GM21528 (cell line): ENCODE measurements around the gene CCNY.
"Not testable (repeated sequence)": the region's sequence is repeated elsewhere in the genome, so short reads cannot be mapped to it uniquely, and the experiment has no call there.

Experiments used
- ATAC-seq: cut with Tn5 transposase; IDR thresholded peaks from one replicate; pipeline ENCODE4 v1.9.1; 2021; ENCODE audit warnings: mild to moderate bottlenecking, moderate library complexity; ENCODE audit not compliant: unreplicated experiment, low FRiP score

CCNY gene

DNA sequence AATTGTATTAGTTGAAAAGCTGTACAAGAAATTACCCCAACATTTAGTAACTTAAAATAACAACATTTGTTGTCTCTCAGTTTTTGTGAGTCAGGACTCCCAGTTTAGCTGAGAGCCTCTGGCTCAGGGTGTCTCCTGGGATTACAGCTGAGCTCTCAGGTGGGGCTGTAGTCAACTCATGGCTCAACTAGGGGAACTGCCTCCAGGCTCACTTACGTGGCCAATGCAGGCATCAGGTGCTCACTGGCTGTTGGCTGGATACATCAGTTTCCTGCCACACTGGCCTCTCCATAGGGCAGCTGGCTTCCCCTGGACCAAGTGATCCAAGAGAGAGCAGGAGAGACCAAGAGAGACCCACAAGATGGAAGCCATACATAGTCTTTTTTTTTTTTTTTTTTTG, 17.5 kb downstream of the CCNY start:
- ATAC-seq = no peak

DNA sequence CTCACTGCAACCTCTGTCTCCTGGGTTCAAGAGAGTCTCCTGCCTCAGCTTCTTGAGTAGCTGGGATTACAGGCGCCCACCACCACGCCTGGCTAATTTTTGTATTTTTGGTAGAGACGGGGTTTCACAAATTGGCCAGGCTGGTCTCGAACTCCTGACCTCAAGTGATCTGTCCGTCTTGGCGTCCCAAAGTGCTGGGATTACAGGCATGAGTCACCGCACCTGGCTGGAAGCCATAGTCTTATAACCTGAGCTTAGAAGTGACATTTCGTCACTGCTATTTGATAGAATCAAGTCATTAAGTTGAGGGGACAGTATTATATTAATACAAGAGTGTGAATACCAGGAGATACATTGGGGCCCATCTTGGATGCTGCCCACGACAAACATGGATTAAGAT, 17.9 kb downstream of the CCNY start:
- ATAC-seq = not testable (repeated sequence)

DNA sequence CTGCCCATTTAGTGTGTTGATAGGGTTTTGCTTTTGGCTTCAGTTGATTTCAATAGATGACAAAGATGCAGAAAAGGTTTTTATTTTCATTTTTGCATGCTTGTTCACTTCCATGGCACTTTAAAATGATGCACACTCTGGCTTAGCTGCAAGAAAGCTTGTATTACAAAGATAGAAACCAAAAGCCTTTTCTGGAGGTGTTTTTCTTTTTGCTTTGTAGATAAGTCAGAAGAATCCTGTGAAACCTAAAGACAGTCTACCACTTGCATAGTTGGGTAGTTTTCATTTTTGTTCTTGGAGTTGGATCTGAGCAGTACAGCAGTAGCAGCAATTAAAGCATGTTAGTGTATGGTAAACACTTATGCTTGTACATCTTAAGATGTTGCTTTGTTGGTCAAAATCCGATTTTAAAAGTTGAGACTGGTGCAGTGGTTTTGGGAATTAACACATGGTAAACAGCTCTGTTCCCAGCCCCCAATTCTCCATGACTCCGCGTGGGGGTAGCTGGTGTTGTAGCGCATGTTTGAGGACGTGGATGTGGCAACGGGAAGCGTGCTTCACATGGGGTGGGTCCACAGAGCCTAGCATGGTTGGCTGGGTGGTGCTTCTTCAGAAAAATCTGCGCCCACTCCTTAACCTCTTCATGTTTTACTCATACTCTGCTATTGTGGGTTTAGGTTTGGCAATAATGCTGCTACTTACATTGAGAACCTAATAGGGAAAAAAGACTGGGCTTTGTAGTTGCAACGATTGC, 19.8 kb downstream of the CCNY start:
- ATAC-seq = peak; percentile 67

DNA sequence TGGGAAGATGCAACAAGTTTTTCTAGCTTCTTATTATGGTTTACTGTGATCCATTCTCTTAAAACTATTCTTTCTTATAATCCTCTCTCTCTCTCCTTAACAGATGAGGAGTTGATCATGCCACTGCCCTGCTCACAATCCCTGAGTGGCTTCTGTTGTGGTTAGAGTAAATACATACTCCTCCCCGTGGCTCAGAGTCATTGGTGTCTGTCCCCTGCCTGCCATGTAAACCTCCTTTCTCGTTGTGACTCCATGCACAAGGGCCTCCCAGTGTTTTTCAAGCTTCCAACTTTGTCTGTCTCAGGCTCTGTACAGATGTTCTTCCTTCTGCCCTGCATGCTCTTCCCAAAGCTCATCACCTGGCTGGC, 20.4 kb downstream of the CCNY start:
- no peak for ATAC-seq

DNA sequence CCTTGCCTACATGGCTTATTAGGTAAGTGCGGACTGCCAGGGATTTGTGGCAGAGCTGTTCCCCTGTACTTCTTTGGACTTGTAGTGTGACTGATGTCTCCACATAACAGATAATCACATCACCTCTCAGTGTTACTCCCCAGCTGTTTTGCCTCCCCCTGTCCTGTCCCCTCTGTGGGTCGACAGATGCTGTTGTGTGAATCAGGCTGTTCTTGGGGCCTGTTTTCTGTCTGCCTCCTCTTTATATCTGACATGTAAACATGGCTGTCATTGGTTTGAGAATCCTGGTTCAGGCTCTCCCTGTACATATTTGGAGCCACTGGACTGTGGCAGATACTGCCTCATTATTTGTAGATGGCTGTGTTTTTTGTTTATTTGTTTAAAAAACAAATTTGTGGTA, 22.7 kb downstream of the CCNY start:
- no peak for ATAC-seq

DNA sequence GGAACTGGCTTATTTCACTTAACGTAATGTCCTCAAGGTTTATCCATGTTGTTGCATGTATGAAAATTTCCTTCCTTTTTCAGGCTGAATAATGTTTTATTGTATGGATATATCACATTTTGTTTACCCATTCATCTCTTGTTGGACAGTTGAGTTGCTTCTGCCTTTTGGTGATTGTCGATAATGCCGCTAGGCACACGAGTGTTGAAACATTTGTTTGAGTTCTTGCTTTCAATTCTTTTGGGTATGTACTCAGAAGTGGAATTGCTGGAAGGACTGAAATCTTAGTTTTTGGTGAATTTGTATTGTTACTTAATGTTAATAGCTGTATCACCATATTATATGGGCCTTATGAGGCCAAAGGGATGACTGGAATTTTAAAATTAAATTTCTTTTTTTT, 23.6 kb downstream of the CCNY start:
- no peak for ATAC-seq

DNA sequence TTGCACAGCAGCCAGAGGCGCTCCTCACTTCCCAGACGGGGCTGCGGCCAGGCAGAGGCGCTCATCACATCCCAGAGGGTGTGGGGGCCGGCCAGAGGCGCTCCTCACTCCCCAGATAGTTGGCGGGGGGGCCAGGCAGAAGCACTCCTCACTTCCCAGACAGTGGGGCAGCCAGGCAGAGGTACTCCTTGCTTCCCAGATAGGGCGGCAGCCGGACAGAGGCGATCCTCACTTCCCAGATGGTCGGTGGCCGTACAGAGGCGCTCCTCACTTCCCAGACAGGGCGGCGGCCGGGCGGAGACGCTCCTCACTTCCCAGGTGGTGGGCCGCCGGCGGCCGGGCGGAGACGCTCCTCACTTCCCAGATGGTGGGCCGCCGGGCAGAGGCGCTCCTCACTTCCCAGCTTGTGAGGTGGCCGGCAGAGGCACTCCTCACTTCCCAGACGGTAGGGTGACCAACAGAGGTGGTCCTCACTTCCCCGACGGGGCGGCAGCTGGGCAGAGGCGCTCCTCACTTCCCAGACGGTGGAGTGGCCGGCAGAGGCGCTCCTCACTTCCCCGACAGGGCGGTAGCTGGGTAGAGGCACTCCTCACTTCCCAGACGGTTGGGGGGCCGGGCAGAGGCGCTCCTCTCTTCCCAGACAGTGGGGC, 26.5 kb downstream of the CCNY start:
- ATAC-seq = no peak

DNA sequence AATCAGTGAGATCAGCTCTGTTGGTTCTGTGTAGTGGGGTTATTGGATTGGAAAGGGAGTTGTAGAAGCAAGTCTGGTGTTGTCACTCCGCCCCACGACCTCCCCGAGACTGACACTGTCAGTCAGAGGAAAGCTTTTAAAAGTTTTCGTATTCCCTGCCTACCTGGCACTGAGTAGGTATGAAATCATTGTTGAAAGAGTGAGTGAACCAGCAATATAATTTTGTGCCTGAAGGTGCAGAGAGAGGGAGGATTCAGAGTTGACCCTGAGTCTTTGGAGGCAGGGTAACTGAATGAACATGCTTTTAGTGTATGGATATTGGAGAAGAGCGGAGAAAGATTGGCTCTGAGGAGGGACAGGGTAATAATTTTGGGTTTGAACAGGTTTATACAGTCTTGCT, 27.3 kb downstream of the CCNY start:
- ATAC-seq = no peak

DNA sequence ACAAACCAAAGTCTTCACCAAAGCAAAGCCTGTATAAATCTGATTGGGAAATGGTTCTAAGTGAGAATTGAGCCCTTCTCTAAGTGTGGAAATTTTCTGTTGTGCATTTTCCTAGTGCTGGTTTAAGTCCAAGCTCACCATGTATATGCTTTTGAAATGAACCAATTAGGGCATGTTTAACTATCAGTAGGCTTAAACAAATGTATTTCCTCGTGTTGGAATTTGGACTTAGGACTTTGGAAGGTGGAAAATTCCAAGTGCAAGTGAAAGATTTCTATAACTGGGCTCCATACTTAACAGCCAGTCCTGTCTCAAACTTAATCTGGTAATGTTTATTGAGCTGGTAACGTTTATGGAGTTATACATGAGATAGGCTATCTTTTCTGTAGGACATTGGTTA, 28.5 kb downstream of the CCNY start:
- no peak for ATAC-seq

DNA sequence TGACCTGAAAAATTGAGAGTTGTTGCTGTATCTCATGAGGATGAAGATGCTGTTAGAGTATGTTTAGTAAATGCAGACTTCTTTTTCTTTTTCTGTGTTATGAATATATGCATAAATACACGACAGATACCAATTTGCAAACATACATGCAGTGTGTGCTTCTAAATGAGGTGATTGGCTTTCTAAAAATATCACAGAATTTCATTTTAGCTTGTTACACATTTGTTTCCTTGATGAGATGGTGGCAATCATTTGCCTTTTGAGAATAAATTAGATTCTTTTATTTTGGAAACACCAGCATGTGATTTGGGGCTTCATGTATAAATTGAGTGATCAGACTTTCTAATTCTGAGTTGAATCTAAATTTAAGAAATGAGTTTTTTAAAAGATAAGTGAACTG, 29.7 kb downstream of the CCNY start:
- ATAC-seq = no peak

DNA sequence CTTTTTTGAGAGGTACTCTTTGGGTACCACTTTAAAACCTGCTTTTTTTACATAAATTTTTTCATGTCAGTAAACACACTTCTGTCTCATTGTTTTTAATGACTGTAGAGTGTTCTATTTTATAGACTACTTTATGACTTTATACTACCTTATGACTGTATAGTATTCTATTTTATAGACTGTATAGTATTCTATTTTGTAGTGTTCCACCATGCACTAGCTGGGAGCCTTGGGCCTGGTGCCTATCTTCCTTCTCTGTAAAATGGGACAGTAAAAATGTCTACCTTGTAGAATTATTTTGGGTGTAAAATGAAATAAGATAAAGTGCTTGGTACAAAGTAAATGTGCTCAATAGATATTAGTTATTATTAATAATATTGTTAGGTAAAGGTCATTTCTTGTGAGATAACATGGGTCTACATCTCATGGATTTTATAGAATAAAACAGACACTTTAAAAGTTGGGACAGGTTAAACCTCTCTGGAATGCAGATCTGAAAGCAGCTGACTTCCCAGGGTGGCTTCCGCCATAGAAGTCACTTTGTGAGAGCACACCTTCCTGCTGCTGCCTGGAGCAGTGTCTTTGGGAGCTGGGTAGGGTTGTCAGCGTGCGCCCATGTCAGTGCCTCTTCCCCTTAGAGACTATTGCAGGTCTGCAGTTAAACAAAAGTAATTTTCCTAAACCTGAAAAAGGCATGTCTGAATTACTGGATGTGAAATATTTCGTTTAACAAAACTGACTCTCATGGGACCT, 31.0 kb downstream of the CCNY start:
- ATAC-seq = no peak

DNA sequence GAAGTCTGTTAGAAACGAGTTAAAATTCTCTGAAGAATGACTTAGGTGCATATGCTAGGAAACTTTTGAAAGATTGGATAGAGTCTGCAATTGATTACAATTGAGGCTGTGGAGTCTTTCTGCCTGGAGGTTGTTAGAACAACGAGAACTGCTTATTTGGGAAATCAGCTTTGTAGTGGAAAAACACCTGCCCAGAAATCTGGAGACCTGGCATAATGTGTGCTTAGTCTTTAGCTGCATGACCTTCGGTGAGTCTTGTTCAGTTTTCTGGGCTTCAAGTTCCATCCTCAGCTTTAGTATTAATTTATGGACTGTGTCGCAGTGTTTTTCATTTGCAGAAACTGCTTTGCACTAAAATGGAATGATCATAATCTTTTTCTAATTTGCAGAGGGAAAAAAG, 31.7 kb downstream of the CCNY start:
- no peak for ATAC-seq

DNA sequence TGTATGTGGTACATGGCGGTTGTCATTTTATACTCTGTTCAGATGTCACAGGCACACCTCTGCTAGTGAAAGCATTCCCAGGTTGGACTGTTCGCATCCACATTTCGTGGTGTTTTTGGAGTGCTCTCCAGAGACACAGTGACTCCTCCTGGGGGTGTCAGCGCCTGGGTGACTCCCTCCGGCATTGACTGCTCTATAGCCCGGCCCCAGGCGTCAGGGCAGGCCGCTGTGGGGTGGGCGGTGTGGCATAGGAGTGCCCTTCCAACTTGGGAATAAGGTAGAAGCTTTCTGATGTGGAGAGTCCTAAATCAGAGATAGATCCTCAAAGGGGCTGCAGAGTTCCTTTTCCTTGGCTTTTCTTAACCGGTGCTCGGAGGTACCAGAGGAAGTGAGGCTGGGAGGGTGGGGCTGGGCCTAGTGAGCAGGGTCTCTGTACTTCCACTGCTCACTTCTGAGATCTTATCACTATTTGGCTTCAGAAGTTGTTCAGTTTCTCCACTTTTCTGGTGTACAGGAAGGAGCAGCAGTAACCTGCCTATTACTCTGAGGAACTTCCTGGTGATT, 32.3 kb downstream of the CCNY start:
- ATAC-seq = no peak

DNA sequence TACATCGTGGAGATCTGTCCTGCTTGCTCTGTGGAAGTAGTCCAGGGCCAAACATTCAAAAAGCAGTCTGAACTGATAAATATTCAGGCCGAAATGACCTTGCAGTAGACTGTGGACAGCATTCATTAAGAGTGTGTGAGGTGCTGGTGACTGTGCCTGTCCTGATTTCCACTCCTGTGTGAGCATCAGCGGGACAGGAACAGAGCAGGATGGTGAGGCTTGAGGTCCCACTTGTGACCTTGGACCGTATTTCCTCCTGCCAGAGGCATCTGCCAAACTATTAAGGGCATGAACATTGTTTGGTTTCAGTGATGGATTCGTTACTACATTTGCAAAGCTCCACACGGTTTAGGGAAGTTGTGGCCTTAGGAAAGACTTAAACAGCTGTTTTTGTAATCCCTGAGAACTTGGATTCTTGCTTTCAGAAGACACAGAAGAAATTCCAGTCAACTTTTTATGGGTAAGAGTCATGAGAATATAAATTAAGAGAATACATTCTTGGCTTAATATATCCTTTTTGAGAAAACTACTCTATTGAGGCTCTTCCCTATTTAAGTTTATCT, 32.8 kb downstream of the CCNY start:
- no peak for ATAC-seq

DNA sequence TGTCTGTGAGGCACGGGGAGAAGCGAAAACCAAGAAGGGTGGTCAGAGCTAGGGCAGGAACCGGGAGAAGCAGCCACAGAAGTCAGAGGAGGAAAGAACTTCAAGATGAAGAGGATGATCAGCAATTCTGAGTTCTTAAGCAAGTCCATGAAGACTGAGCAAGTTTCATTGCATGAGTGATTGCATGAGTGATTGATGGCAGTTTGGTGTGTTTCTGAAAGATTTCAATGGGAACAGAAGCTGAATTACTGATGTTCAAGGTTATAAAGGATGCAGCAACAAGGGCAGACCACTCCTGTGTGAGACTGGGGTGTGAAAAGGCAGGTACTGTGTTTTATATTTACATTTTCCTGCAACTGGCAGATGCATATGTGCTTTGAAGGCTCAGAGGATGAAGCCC, 35.4 kb downstream of the CCNY start:
- ATAC-seq = no peak

DNA sequence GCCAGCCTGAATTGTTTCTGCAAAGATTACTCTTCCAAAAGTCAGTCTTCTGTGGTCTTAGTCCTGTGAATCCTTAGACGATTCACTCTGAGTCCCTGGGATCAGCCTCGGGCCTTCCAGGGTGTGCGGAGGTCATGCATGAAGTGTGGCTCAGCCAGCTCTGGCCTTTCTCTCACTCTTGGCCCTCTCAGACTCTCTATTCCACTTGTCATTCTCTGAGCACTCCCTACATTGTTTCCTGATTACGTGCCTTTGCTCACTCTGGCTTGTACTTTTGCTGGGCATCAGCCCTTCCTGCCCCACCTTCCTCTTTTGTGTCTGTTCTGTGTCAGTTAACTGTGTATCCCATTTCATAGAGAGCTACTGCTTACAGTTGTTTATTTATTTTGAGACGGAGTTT, 36.0 kb downstream of the CCNY start:
- ATAC-seq = no peak

DNA sequence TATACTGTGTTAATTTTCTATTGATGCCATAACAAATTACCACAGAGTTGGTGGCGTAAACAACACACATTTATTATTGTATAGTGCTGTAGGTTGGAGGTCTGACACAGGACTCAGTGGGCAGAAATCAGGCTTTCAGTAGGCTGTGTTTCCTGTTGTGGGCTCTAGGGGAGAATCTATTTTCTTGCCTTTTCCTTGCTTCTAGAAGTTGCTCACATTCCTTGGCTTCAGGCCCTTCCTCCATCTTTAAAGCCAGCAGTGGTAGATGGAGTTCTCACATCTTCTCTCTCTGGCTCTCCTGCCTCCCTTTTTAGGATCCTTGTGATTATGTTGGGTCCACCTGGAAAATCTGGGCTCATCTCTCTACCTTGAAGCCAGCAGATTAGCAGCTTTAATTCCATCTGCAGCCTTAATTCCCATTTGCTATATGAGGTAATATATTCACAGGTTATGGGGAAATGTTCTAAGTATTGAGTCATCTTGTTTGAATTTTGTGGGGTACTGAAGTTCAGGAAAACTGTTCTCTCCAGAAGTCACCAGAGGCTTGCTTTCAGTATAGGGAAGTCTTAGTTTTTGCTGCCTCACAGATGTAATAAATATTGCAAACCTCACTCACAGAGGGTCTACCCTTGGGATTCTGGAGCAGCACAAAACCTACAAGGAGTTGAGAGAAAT, 38.9 kb downstream of the CCNY start:
- ATAC-seq = no peak

DNA sequence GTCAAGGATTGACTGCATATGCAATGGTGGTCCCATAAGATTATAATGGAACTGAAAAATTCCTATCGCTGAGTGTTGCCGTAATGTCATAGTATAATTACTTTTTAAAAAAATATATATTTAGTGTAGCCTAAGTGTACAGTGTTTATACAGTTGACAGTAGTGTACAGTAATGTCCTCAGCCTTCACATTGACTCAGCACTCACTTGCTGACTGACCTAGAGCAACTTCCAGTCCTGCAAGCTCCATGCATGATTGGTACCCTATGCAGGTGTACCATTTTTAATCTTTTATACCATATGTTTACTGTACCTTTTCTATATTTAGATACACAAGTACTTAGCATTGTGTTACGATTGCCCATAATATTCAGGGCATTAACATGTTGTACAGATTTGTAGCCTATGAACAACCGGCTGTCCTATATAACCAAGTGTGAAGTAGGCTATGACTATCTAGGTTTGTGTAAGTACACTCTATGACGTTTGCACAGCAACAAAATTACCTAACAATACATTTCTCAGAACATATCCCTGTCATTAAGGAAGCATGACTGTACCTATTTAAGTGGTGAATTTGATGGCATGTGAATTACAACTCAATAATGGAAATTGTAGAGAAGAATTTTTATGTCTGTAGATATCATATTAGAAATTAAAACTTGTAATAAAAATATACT, 40.9 kb downstream of the CCNY start:
- no peak for ATAC-seq

DNA sequence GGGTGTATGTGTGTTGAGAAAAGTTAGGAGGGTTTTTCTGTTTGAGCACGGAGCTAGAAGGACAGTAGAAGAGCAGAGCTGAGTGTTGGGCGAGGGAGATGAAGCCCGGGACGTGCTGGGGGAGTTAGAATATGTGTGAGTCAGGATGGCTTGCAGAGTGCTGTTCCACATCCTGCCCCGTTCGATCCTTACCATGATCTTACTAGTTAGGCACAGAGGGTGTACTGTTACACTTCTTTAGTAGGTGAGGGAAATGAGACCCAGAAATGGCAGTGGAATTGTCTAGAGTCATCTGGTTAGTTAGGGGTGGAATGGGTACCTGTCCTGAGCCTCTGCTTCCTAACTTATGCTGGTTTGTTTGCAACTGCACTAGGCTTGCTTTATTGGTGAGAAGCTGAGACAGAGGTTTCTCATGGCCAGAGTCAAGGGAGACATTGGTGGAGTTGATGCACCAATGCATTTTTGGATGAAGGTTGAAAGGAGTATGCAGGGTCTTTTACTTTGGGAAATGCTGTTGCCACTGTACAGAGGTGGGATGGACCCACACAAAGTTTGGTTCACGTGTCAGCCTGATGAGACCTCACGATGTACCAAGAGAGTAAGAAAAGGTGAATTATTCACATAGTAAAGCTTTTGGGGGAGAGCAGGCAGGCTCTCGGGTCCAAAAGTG, 42.4 kb downstream of the CCNY start:
- peak; percentile 35 for ATAC-seq
